Ovary (tissue), 9 donors: ENCODE measurements around the gene PIGS. TPM values are rescaled to one million over a fixed set of nuclear protein-coding genes. Genes with fewer than 3 reads are reported as not detected.

ENCODE experiments used
- DNase-seq, 5 donors: peaks; one replicate each; pipeline ENCODE4 v3.0.0-alpha.2; 2019 to 2020
- H3K27ac ChIP-seq, 2 donors: fragments of 200-600 bp; one replicate each; pipeline versions ENCODE4 v1.5.1 to v1.8.0; 2019 to 2022
- H3K27me3 ChIP-seq: fragments of 200-600 bp; one replicate; pipeline ENCODE4 v1.8.0; 2022
- H3K36me3 ChIP-seq: fragments of 200-600 bp; sonication (generic); one replicate; pipeline ENCODE4 v1.5.1; 2019
- H3K4me1 ChIP-seq: one replicate; pipeline ENCODE4 v1.8.1; 2013; ENCODE audit warnings: mild to moderate bottlenecking, moderate library complexity; ENCODE audit not compliant: insufficient read depth
- H3K4me3 ChIP-seq: fragments of 200-600 bp; sonication (generic); one replicate; pipeline ENCODE4 v1.5.1; 2017
- H3K9me3 ChIP-seq, 2 donors: fragments of 200-600 bp in 1 of 2; sonication (generic) in 1 of 2; one replicate each; pipeline versions ENCODE4 v1.5.1 to v1.8.1; 2013 to 2019; ENCODE audit warnings: mild to moderate bottlenecking in 1 of 2, moderate library complexity in 1 of 2
- EP300 ChIP-seq: sonication (generic); formaldehyde crosslinking; IDR thresholded peaks from one replicate; pipeline ENCODE4 v1.6.1; 2017; ENCODE audit warnings: antibody characterized with exemption
- POLR2A ChIP-seq: fragments of 450-650 bp; IDR thresholded peaks from one replicate; pipeline ENCODE4 v1.6.1; 2017; ENCODE audit warnings: antibody characterized with exemption, mild to moderate bottlenecking, moderate library complexity
- WGBS, 3 donors: extraction: QIAGEN DNeasy Blood & Tissue Kit in 1 of 3; methylation state at CpG; one replicate each; pipeline versions ENCODE4 v1.1.5 to v1.1.7; 2013 to 2017; 5-methylcytosine and 5-hydroxymethylcytosine counted together
- intact Hi-C, 4 donors: fragments of 100-400 bp; cut with DNase I; formaldehyde crosslinking; loops; one replicate each; pipeline versions ENCODE4 v1.11.0 to v1.15.1; 2022 to 2023
- polyA plus RNA-seq, 2 donors: library from polyadenylated mRNA; stranded (reverse); fragments of 200-250 nt in 1 of 2; fragments of 350-450 nt in 1 of 2; fragmentation: Illumina TruSeq in 1 of 2; extraction: RNeasy Lipid Tissue Mini Kit (QIAGEN cat#74804) in 1 of 2; gene quantifications; one replicate each; pipeline ENCODE4 v1.2.3, GENCODE V29; 2013 to 2014
- total RNA-seq, 7 donors: library from RNA; depleted of rRNA in 2 of 7; stranded (reverse); fragments of >200 nt in 2 of 7; fragmentation: NEBNext Ultra II Directional in 3 of 7; extraction: Animal tissue kit (Norgen Biotek cat#: 25700) in 3 of 7; gene quantifications; one replicate each; pipeline versions ENCODE4 v1.1.0 to v1.2.4, GENCODE V29; 2016 to 2023
- TF ChIP-seq, protein P1 (sequence below), 3 donors: fragments of 450-650 bp in 2 of 3; fragments of 200-600 bp in 1 of 3; IDR thresholded peaks; one replicate each; pipeline versions ENCODE4 v1.5.1 to v1.8.0; 2016 to 2022; ENCODE audit warnings: antibody characterized with exemption in 3 of 3, mild to moderate bottlenecking in 1 of 3
- donor health status: DM: no; HTN: no; CAD: no; lungs with moderate emphysema.
- donor health status: DM: no; HTN: no; CAD: no.
- donor health status: Bipolar disorder and iron deficiency.
- donor health status: DM: yes; HTN: yes; CAD: no.
- donor health status: DM: no; HTN: no; CAD: no.
- donor health status: DM: yes; HTN: yes; CAD: no.

The PIGS gene
- total and polyA plus RNA-seq, 9 donors, result 16.1 to 64.8 (median 33.5) TPM

GRCh38 chr17:28554565-28554964 is 16.8 kb downstream of the PIGS start:
- Histone ChIP-seq H3K27me3 (no peaks in the 10 kb centered on the region), H3K4me3 (no peak overlapping the region), H3K9me3 (no peaks in the 10 kb centered on the region), H3K4me1 (peaks cover 6% of the 10 kb centered on the region), H3K36me3 (no peaks in the 10 kb centered on the region), H3K27ac (no peak overlapping the region)
- no peak for DNase-seq
- TF ChIP-seq POLR2A (no peak), EP300 (no peak)
- TF ChIP-seq, protein P1, sequence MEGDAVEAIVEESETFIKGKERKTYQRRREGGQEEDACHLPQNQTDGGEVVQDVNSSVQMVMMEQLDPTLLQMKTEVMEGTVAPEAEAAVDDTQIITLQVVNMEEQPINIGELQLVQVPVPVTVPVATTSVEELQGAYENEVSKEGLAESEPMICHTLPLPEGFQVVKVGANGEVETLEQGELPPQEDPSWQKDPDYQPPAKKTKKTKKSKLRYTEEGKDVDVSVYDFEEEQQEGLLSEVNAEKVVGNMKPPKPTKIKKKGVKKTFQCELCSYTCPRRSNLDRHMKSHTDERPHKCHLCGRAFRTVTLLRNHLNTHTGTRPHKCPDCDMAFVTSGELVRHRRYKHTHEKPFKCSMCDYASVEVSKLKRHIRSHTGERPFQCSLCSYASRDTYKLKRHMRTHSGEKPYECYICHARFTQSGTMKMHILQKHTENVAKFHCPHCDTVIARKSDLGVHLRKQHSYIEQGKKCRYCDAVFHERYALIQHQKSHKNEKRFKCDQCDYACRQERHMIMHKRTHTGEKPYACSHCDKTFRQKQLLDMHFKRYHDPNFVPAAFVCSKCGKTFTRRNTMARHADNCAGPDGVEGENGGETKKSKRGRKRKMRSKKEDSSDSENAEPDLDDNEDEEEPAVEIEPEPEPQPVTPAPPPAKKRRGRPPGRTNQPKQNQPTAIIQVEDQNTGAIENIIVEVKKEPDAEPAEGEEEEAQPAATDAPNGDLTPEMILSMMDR (IDR thresholded peaks at IDR 0.05), result no peak
- 81 to 93% (median 91%) methylated on average over 6 of the region's 6 CpGs for WGBS, 3 donors
- intact Hi-C loops, result loop anchor here in 1 of 4 donors (2.0 kb wide), 1 partner anchor 58 kb away; no protein-coding TSS in a partner anchor

DNA sequence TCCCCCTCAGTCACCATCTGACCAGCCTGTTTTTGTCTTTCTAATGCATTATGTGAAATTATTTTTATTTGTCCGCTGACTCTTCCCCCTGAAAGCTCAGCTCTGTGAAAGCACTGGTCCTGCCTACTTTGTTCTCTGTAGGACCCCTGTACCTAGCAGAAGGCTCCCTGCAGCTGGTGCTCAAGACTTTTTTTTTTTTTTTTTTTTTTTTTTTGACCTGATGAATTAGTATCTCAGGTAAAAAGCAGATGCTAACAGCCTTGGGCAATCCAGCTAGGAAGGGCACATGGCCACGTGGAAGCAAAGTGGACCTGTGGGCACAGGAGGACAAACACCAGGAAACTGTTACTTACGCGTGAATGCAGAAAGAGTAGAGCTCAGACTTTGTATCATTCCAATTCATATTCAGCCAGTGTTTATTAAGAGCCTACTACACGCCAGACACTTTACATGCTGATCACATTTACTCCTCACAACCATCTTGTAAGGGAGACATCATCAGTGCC is 18.3 kb downstream of the PIGS start:
- H3K9me3 ChIP-seq, result no peaks in the 10 kb centered on the region
- no peaks in the 10 kb centered on the region for H3K36me3 ChIP-seq
- H3K27ac ChIP-seq, result no peak overlapping the region
- no peaks in the 10 kb centered on the region for H3K27me3 ChIP-seq
- no peak for TF ChIP-seq EP300
- TF ChIP-seq POLR2A, result no peak
- TF ChIP-seq, protein P1 (IDR thresholded peaks at IDR 0.05), result no peak
- intact Hi-C loops, result no loop called here
- no peak overlapping the region for H3K4me3 ChIP-seq
- DNase-seq, result no peak
- 82 to 92% (median 87%) methylated on average over 5 of the region's 5 CpGs for WGBS, 3 donors
- peaks cover 6% of the 10 kb centered on the region for H3K4me1 ChIP-seq

GRCh38 chr17:28552176-28552999 is 18.9 kb downstream of the PIGS start, which contains the start of gene UNC119:
Gene UNC119 (minus strand): TSS chr17:28552624. CDS start chr17:28552557, 67 bp downstream.
- peak; percentile 74 to 88 (median 78) for DNase-seq
- intact Hi-C loops, result no loop called here
- H3K27ac ChIP-seq, result peak within 1 kb of the TSS in 1 of 2 donors; percentile 52

GRCh38 chr17:28551421-28552175 is 19.7 kb downstream of the PIGS start:
- TF ChIP-seq, protein P1 (IDR thresholded peaks at IDR 0.05), result no peak
- TF ChIP-seq POLR2A (no peak), EP300 (no peak)
- H3K4me1 ChIP-seq, result peaks cover 6% of the 10 kb centered on the region
- peak overlapping the region; percentile 76 for H3K4me3 ChIP-seq
- H3K9me3 ChIP-seq, result no peaks in the 10 kb centered on the region
- no peaks in the 10 kb centered on the region for H3K27me3 ChIP-seq
- 8 to 15% (median 9%) methylated on average over 10 of the region's 10 CpGs for WGBS, 3 donors
- intact Hi-C loops, result no loop called here
- peak in 1 of 5 donors; percentile 31 for DNase-seq
- peak overlapping the region in 1 of 2 donors; percentile 52 for H3K27ac ChIP-seq
- H3K36me3 ChIP-seq, result no peaks in the 10 kb centered on the region

More at GRCh38 chr17:28552176-28552999, 18.9 kb downstream of the PIGS start, which contains the start of gene UNC119:
- no peaks in the 10 kb centered on the region for H3K9me3 ChIP-seq
- H3K27me3 ChIP-seq, result no peaks in the 10 kb centered on the region
- H3K36me3 ChIP-seq, result no peaks in the 10 kb centered on the region
- H3K4me1 ChIP-seq, result peaks cover 6% of the 10 kb centered on the region
- 0 to 2% (median 1%) methylated on average over 46 to 66 of the region's 67 CpGs for WGBS, 3 donors
- peak; percentile 47 for TF ChIP-seq POLR2A
- TF ChIP-seq, protein P1 (IDR thresholded peaks at IDR 0.05), result no peak
- H3K4me3 ChIP-seq, result peak within 1 kb of the TSS; percentile 76
